Stimulated activated CD4-positive, alpha-beta T cell treated with anti-CD3 and anti-CD28 coated beads, Interleukin-1b, Interleukin-23, amount 100 ng/mL, for 24 hours (primary cell): ENCODE measurements around the gene SLC25A12.
"Not testable (repeated sequence)": the region's sequence is repeated elsewhere in the genome, so short reads cannot be mapped to it uniquely, and the experiment has no call there.

Experiments used
- DNase-seq, 4 experiments: peaks; one replicate each; pipeline ENCODE4 v3.0.0-alpha.2; 2020; ENCODE audit warnings: low read depth in 4 of 4, low spot score in 1 of 4

SLC25A12 gene

GRCh38 chr2:171832489-171832888 lies 61.6 kb downstream of the SLC25A12 start:
- DNase-seq, result no peak

DNA sequence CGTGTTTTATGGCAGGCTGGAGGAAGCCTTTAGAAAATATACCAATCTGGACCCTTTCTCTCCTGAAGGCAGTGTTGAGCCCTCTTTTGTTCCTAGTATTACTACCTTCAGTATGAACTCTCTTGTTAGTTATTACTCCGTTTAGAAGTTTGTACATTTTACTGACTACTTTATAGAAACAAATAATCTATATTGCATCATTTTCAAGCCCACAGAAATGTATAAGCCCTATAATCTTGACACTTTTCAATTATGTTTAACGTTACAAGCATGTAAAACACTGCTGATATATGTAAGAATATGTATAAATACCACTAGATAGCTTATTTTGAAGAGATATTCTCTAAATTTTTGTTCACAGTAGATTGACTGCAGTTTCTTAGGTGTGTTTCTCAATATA lies 64.0 kb downstream of the SLC25A12 start:
- no peak for DNase-seq

DNA sequence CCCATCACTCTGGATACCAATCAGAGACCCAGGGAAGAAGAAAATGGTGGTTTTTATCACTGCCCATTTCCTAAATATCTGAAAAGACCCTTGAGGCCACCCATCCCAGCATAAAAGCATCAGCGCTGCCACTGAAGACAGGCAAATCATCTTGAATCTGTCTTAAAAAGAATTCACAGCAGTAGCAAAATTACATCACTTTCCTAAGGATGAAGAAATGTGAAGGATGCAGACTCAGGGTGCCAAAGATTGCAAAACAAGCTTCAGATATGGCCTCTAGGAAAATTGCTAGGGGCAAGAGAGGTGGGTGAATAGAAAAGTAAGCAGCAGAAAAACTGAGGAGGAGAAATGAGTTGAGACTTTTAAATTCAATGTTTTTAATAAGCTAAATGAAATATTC lies 70.0 kb downstream of the SLC25A12 start:
- no peak for DNase-seq

DNA sequence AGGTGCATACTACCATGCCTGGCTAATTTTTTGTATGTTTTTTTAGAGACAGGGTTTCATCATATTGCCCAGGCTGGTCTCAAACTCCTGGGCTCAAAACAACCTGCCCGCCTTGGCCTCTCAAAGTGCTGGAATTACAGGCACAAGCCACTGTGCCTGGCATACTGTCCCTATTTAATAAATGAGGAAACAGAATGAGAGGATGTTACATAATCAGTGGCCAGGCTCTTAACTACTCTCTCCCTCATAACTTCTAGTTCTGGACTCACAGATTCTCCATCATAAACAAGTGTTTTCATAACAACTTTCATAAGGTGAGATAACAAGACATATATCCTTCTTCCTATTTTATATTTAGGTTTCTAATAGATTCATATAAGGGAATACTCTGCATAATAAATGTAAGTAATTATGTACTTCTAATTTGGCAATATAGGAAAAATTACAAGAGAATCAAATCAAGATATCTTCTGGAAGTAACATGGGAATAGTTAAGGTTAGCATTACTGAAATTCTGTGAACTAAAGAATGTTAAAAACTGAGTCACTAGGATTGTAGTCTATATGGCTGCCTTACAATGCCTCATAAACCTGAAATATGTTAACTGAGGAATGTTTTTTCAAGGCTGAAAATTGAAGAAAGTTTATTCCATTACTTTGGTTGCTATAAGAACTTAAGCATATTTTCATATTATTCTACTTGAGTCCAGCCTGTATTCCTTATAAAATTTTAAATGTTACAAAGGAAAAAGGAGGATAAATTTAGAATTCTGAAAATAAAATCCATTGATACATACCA lies 71.3 kb downstream of the SLC25A12 start:
- DNase-seq, result no peak

GRCh38 chr2:171819453-171819852 lies 74.6 kb downstream of the SLC25A12 start:
- DNase-seq, result no peak

- no peak for DNase-seq
Observed at GRCh38 chr2:171814883-171815282, 79.2 kb downstream of the SLC25A12 start.

GRCh38 chr2:171814174-171814573 lies 79.9 kb downstream of the SLC25A12 start:
- DNase-seq, result no peak

GRCh38 chr2:171813729-171814128 lies 80.3 kb downstream of the SLC25A12 start:
- DNase-seq, result no peak

DNA sequence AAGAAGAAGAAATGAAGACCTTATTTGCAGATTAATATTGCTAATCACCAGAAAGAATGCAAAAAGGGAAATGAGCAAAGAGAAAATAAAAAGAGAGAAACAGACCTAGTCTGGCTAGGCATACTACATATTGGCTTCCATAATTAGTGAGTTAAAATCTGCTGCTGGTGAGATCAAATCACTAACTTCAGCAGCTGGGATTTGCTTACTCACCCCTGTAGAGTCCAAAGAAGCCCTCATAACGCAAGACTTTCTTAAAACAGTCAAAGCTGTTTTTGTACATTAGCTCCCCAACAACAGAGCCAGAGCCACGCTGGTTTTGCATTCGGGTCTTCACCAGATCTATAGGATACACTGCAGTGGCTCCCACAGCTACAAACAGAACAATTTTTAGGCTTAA lies 80.9 kb downstream of the SLC25A12 start:
- DNase-seq, result no peak

DNA sequence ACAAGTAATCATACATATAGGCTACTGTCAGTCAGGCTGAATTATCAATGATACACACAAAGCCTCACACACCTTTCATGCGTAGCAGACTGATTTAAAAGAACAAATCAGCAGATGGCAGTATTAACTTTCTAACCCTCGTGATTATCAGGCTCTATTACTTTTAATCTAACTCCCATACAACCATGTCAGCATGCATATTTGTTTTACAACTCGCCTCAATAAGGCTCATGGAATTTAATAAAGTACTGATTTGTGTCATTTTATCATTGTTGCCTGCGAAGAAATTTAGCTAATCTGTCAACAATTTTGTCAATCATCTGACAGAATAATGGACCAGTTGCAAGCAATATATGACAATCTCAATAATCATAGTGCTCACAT lies 82.8 kb downstream of the SLC25A12 start:
- DNase-seq, result no peak

- DNase-seq, result no peak
Observed at GRCh38 chr2:171810422-171811244, 83.4 kb downstream of the SLC25A12 start.

- DNase-seq, result not testable (repeated sequence)
Observed at GRCh38 chr2:171808885-171809284, 85.2 kb downstream of the SLC25A12 start.

- no peak for DNase-seq
Observed at GRCh38 chr2:171807831-171808393, 86.1 kb downstream of the SLC25A12 start.

DNA sequence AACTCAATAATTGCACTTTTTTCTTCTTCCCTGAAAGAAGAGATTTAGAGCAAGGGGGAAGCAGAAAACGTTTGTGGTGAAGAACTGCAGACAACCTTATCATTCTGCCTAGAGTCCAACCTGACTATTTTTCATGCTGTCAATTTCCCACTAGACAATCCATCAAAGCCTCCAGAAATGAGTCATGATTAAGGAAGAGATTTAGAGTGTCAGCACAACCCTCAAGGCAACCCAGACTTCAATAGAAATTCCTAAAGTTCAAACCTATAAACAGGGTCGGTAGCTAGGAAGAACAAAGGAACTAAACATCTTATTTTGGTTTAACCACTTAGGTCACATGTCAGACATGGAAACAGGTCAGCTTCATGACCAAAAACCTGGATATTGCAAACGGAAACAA lies 86.9 kb downstream of the SLC25A12 start:
- DNase-seq, result no peak

- DNase-seq, result no peak
Observed at GRCh38 chr2:171804456-171804855, 89.6 kb downstream of the SLC25A12 start.

DNA sequence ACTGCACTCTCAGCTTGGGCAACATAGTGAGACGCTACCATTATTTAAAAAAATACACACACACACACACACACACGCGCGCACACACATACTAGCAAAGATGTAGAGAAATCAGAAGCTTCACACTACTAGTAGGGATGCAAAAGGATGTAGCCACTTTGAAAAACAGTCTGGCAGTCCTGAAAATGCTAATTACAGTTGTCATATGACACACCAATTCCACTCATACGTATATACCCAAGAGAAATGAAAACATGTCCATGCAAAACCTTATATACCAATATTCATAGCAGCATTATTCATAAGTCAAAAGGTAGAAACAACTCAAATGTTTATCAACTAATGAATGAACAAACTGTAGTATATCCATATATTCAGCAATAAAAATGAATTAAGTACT lies 90.3 kb downstream of the SLC25A12 start:
- no peak for DNase-seq

DNA sequence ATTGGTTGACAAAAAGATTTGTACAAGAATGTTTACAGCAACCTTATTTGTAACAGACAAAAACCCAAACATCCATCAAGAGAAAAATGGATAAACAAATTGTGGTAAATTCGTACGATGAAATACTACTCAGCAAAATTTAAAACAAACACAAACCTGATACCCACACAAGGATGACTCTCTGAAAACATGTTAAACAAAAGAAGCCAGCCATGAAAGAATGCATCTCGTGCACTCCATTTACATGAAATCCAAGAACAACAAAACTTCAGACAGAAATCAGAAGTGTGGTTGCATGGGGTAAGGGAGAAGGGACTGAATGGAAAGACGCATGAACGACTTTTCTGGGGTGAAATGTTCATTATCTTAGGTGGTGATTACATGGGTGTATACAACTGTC lies 93.4 kb downstream of the SLC25A12 start:
- DNase-seq, result no peak

- no peak for DNase-seq
Observed at GRCh38 chr2:171798156-171798820, 95.8 kb downstream of the SLC25A12 start.

DNA sequence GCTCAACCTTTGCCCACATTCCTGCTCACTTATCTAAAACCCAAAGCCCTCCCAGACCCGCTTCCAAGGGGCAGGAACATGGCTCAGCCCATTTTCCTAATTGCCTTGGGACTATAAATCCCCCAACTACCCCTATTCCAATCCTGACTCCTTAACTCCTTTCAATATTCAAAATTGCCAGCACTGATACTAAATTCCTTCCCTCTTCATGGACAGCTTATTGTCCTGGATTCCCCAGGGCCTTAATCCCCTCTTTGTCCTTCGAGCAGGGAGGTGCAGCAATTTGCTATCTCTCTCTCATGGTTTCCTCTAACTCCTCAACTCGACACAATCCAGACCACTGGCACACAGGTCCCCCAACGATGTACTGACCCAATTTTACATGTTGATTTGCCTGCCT lies 99.1 kb downstream of the SLC25A12 start:
- no peak for DNase-seq

DNA sequence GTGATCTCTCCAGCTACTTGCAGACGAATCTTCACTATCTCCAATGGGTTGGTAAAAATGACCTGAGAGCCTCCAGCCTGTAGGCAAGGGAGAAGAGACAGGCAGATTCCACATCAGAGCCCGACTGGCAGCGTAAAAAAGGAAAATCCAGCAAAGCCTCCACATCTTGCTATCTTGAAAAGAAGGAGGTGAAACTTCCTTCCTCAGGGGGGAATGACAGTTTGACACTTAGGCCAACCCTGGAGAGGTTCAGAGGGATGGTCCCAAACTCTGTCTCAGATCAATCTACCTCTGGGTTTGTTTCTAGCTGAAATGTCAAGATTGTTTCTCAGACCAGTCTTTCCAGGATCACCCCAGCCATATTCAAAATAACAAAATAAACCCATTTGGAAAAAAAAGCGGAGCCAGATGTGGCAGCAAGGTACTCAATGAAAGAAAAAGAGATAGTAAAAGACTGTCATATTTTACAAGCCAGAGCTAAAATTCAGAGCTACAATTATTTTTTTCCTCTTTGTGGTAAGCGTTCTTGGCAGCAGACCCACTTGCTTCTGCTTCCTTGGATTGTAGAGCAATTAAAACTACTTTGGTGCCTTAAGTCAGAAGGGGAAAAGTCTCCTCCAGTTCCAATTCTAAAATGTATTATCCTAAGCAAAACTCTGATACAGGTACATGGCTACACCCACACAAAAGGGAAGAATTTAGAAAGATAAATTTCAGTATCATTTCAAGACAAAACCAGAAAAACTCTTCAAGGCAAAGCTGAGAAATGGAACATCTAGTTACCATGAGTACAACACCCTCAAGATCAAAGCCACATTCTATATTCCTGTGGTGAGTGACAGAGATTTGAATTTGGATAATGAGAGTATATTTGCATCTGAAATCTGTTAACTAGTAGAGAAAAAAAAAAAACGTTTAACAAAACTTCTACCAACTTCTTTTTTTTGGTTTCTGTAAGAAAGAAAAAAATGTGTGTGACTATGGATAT lies 100.1 kb downstream of the SLC25A12 start:
- DNase-seq, result no peak
